Uterus (tissue), 4 donors: ENCODE measurements around the gene ANKRD60. TPM values are rescaled to one million over a fixed set of nuclear protein-coding genes. Genes with fewer than 3 reads are reported as not detected.
A peak's percentile ranks its signal among the peaks of the same experiment; 100 is the strongest.

Experiments used
- DNase-seq, 2 donors: peaks; one replicate each; pipeline ENCODE4 v3.0.0-alpha.2; 2019 to 2020
- H3K27ac ChIP-seq, 2 donors: fragments of 200-600 bp; sonication (generic); 1 replicate in 1 of 2; 2 replicates in 1 of 2; pipeline ENCODE4 v1.5.1; 2016 to 2018
- H3K27me3 ChIP-seq, 2 donors: fragments of 200-600 bp; sonication (generic); one replicate each; pipeline ENCODE4 v1.5.1; 2018 to 2019; ENCODE audit warnings: control low read depth in 1 of 2
- H3K36me3 ChIP-seq, 2 donors: fragments of 200-600 bp; sonication (generic); one replicate each; pipeline ENCODE4 v1.5.1; 2019; ENCODE audit warnings: control low read depth in 1 of 2
- H3K4me1 ChIP-seq, 2 donors: fragments of 200-600 bp; sonication (generic); one replicate each; pipeline ENCODE4 v1.5.1; 2018 to 2019; ENCODE audit warnings: control low read depth in 1 of 2
- H3K4me3 ChIP-seq, 2 donors: fragments of 200-600 bp; sonication (generic); 1 replicate in 1 of 2; 2 replicates in 1 of 2; pipeline ENCODE4 v1.5.1; 2018 to 2019; ENCODE audit warnings: mild to moderate bottlenecking in 1 of 2
- H3K9me3 ChIP-seq, 2 donors: fragments of 200-600 bp; sonication (generic); one replicate each; pipeline ENCODE4 v1.5.1; 2019; ENCODE audit warnings: control low read depth in 1 of 2
- CTCF ChIP-seq, 4 experiments: fragments of 200-600 bp in 2 of 4; fragments of 450-650 bp in 2 of 4; sonication (generic) in 2 of 4; IDR thresholded peaks; one replicate each; pipeline ENCODE4 v1.5.1; 2016 to 2019; ENCODE audit warnings: antibody characterized with exemption in 4 of 4, mild to moderate bottlenecking in 2 of 4, moderate library complexity in 1 of 4
- POLR2A ChIP-seq, 2 donors: fragments of 450-650 bp; IDR thresholded peaks; one replicate each; pipeline ENCODE4 v1.6.1; 2016; ENCODE audit warnings: antibody characterized with exemption in 2 of 2, mild to moderate bottlenecking in 1 of 2, moderate library complexity in 1 of 2
- intact Hi-C: fragments of 100-400 bp; cut with DNase I; formaldehyde crosslinking; loops from one replicate; pipeline ENCODE4 v1.15.1; 2023; ENCODE audit warnings: low total_unique reads
- total RNA-seq, 4 donors: library from RNA; depleted of rRNA in 3 of 4; stranded (reverse); fragments of >200 nt in 3 of 4; gene quantifications; one replicate each; pipeline versions ENCODE4 v1.1.0 to v1.2.4, GENCODE V29; 2014 to 2023
- donor health status: DM: yes; HTN: yes; CAD: no.

Gene ANKRD60
- total RNA-seq, 4 donors from 2014 or later = not detected

DNA sequence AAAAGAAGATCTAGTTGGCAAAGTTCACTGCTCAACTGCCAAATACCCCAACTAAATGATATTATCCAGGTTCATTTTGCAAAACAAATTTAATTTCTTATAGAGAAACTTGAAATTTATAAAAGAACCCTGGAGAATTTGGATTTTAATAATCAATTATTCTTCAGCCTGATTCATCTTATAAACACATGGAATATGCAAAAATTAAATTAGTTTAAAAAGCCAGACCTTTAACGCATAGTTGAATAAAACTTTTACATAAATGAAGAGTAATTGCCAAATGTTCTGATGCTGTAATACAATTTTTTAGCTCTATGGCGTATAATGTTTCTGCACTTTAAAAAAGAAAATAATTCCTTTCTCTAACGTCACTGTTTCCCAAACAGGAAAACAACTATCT is 33.2 kb upstream of the ANKRD60 start:
- TF ChIP-seq POLR2A (IDR thresholded peaks at IDR 0.05) = no peak
- TF ChIP-seq CTCF (IDR thresholded peaks at IDR 0.05) = no peak
- intact Hi-C loops = no loop called here
- H3K27ac ChIP-seq = no peak overlapping the region
- no peaks in the 10 kb centered on the region for H3K36me3 ChIP-seq
- no peaks in the 10 kb centered on the region for H3K9me3 ChIP-seq
- no peaks in the 10 kb centered on the region for H3K4me1 ChIP-seq
- H3K27me3 ChIP-seq = no peaks in the 10 kb centered on the region
- H3K4me3 ChIP-seq = no peak overlapping the region
- no peak for DNase-seq

DNA sequence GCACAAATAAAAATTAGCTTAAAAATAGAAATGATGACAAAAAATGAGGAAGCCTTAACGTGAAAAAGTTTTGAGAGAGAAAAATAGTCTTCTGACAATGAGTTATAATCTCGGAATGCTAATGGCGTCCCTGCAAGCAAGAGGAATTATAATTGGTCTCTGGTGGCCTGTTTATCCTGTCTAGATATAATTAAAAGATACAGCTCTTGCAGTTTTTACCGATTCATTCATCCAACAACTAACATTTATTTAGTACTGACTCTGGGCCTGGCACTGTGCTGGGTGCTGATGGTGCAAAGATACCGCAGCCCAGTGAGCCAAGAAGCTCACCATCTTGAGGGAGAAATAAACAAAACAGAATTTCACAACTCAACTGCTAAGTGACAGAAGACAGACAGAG is 31.6 kb upstream of the ANKRD60 start:
- intact Hi-C loops = no loop called here
- TF ChIP-seq POLR2A (IDR thresholded peaks at IDR 0.05) = no peak
- no peak for TF ChIP-seq CTCF (IDR thresholded peaks at IDR 0.05)
- no peak for DNase-seq
- Histone ChIP-seq H3K4me1 (no peaks in the 10 kb centered on the region), H3K4me3 (no peak overlapping the region), H3K27ac (peak overlapping the region in 1 of 2 donors; percentile 26), H3K36me3 (no peaks in the 10 kb centered on the region), H3K27me3 (no peaks in the 10 kb centered on the region), H3K9me3 (no peaks in the 10 kb centered on the region)

DNA sequence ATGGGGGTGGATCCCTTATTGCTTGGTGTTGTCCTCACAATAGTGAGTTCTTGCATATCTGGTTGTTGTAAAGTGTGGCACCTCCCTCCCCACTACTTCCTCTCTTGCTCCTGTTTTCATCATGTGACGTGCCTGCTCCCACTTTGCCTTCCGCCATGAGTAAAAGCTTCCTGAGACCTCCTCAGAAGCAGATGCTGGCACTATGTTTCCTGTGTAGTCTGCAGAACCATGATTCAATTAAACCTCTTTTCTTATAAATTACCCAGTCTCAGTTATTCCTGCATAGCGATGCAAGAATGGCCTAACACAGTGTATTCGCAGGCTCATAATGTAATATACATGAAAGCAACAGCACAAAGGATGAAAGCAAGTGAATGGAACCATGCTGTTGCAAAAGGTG is 28.4 kb upstream of the ANKRD60 start:
- Histone ChIP-seq H3K36me3 (no peaks in the 10 kb centered on the region), H3K27ac (no peak overlapping the region), H3K4me1 (no peaks in the 10 kb centered on the region), H3K4me3 (no peak overlapping the region), H3K27me3 (no peaks in the 10 kb centered on the region), H3K9me3 (no peaks in the 10 kb centered on the region)
- intact Hi-C loops = no loop called here
- DNase-seq = no peak
- TF ChIP-seq CTCF (IDR thresholded peaks at IDR 0.05) (no peak), POLR2A (IDR thresholded peaks at IDR 0.05) (no peak)

DNA sequence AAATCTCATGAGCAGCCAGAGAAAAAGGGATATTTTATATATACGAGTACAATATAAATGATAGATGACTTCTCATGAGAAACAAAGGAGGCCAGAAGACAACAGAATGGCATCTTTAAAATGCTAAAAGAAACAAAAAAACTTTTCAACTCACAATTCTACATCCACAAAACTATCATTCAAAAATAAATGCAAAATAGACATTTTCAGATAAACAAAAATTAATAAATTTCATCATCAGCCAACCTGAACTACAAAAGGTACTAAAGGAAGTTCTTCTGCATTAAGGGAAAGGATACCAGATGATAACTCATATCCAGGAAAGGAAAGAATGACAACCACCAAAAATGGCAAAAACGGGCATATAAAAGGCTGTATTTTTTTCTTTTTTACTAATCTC is 27.9 kb upstream of the ANKRD60 start:
- no peaks in the 10 kb centered on the region for H3K4me1 ChIP-seq
- intact Hi-C loops = no loop called here
- H3K36me3 ChIP-seq = no peaks in the 10 kb centered on the region
- H3K27ac ChIP-seq = no peak overlapping the region
- no peaks in the 10 kb centered on the region for H3K27me3 ChIP-seq
- no peaks in the 10 kb centered on the region for H3K9me3 ChIP-seq
- DNase-seq = no peak
- TF ChIP-seq POLR2A (IDR thresholded peaks at IDR 0.05) (no peak), CTCF (IDR thresholded peaks at IDR 0.05) (no peak)
- no peak overlapping the region for H3K4me3 ChIP-seq

- Histone ChIP-seq H3K27me3 (no peaks in the 10 kb centered on the region), H3K4me1 (no peaks in the 10 kb centered on the region), H3K4me3 (no peak overlapping the region), H3K27ac (no peak overlapping the region), H3K9me3 (no peaks in the 10 kb centered on the region), H3K36me3 (no peaks in the 10 kb centered on the region)
- DNase-seq = no peak
- intact Hi-C loops = no loop called here
- TF ChIP-seq POLR2A (IDR thresholded peaks at IDR 0.05) = no peak
- no peak for TF ChIP-seq CTCF (IDR thresholded peaks at IDR 0.05)
Measured at GRCh38 chr20:58254890-58255289, 26.4 kb upstream of the ANKRD60 start.
